Stimulated activated memory B cell treated with anti-CD40 and anti-IgM and Interleukin-4, amounts not matched to agents 10 μg/mL and 1 μg/mL and 100 μg/mL, for 72 hours (primary cell): ENCODE results near the gene POLD2.
A peak's percentile ranks its signal among the peaks of the same experiment; 100 is the strongest.
"Not testable (repeated sequence)": the region's sequence is repeated elsewhere in the genome, so short reads cannot be mapped to it uniquely, and the experiment has no call there.

ENCODE experiments used
- ATAC-seq: fragments of 150-1000 bp; cut with Tn5 transposase; 2 replicates; pipeline ENCODE4 v1.10.0; 2021
- H3K27ac Mint-ChIP-seq: one replicate; pipeline ENCODE4 v1.8.0; 2022; ENCODE audit warnings: mild to moderate bottlenecking, mixed read lengths
- H3K27me3 Mint-ChIP-seq: one replicate; pipeline ENCODE4 v1.8.0; 2022; ENCODE audit warnings: mixed read lengths
- H3K36me3 Mint-ChIP-seq: one replicate; pipeline ENCODE4 v1.8.0; 2022; ENCODE audit warnings: mixed read lengths
- H3K4me1 Mint-ChIP-seq: one replicate; pipeline ENCODE4 v1.8.0; 2022; ENCODE audit warnings: mixed read lengths
- H3K4me3 Mint-ChIP-seq: one replicate; pipeline ENCODE4 v1.8.0; 2022; ENCODE audit warnings: mild to moderate bottlenecking, moderate library complexity, mixed read lengths
- H3K9me3 Mint-ChIP-seq: one replicate; pipeline ENCODE4 v1.8.0; 2022; ENCODE audit warnings: mixed read lengths

The POLD2 gene

DNA sequence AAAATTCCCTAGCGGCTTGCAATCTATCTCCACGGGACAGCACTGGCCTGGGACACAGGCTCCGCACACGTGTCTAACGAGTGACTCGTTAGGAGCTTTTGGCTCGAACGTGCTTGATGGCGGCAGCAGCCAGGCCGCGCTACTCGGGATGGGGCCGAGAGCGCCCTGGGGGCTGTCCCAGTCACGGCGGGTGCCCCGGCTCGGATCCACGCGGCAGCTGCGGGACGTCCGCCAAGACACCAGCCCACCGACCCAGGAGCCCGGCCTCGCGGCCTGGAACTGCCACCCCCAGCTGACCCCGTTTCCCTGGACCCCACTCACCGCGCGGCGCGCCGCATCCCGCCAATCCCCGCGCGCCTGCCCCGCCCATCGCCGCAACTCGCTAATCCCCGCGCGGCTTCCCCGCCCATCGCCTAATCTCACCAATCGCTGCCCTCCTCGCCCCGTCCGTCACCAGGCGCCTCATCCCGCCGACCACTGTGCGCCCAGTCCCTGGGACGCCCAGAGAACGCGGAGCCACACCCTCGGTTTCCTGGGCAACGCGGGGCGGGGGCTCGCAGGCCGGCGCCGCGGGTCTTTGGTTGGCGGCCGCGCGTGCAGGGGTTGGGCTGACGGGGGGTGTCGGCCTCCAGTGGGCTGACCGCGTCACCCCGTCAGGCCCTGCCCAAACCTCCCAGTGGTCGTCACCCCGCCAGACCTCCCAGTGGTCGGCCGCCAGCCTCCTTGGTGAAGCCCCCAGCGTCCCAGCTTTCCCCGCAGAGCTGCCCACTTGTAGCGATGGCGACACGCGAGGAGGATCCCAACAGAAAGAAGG lies at the start of gene POLD2:
Gene POLD2 (minus strand): TSS at position 359 of the 814 bp plus-strand sequence. CDS start 1,495 bp downstream, outside the sequence.
- peaks cover 31% of the 10 kb centered on the region for H3K36me3 Mint-ChIP-seq
- ATAC-seq, result peak; percentile 100
- peaks cover 6% of the 10 kb centered on the region for H3K9me3 Mint-ChIP-seq
- peak within 1 kb of the TSS; percentile 81 for H3K27ac Mint-ChIP-seq
- H3K4me3 Mint-ChIP-seq, result peak within 1 kb of the TSS; percentile 86
- H3K4me1 Mint-ChIP-seq, result peaks cover 38% of the 10 kb centered on the region
- H3K27me3 Mint-ChIP-seq, result no peaks in the 10 kb centered on the region

DNA sequence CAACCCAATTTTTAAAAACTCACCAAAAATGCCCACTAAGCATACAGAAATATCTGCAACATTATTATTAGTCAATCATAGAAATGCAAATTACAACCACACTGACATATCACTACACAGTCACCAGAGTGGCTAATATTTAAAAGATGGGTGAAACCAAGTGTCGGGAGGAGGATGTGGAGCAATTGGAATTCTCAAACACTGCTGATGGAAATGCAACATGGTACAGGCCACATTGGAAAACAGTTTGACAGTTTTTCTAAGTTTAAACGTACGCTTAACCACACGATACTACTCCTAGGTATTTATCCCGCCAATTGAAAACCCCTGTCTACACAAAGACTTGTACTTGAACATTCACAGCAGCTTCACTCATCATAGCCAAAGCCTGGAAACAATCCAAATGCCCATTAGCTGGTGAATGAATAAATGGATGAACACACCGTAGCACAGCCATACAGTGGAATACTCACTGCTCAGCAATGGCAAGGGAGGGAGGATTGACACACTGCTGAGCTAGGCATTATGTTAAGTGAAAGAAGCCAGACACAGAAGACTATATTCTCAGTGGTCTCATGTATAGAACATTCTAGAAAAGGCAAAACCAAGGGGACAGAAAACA lies 49.6 kb upstream of the POLD2 start:
- Mint-ChIP-seq H3K4me3 (no peak overlapping the region), H3K36me3 (no peaks in the 10 kb centered on the region), H3K9me3 (peaks cover 5% of the 10 kb centered on the region), H3K27me3 (peaks cover 14% of the 10 kb centered on the region), H3K4me1 (peaks cover 10% of the 10 kb centered on the region), H3K27ac (no peak overlapping the region)
- no peak for ATAC-seq

GRCh38 chr7:44172352-44172751 lies 49.0 kb upstream of the POLD2 start:
- no peak overlapping the region for H3K4me3 Mint-ChIP-seq
- H3K9me3 Mint-ChIP-seq, result peaks cover 5% of the 10 kb centered on the region

GRCh38 chr7:44171901-44172300 lies 48.6 kb upstream of the POLD2 start:
- H3K27ac Mint-ChIP-seq, ATAC-seq, H3K36me3 Mint-ChIP-seq, H3K27me3 Mint-ChIP-seq, H3K4me3 Mint-ChIP-seq, H3K9me3 Mint-ChIP-seq: not testable (repeated sequence)
- peaks cover 20% of the 10 kb centered on the region for H3K4me1 Mint-ChIP-seq

More at GRCh38 chr7:44172352-44172751, 49.0 kb upstream of the POLD2 start:
- H3K4me1 Mint-ChIP-seq, result peaks cover 16% of the 10 kb centered on the region
- no peak for ATAC-seq
- H3K27ac Mint-ChIP-seq, result no peak overlapping the region
- H3K36me3 Mint-ChIP-seq, result no peaks in the 10 kb centered on the region
- peaks cover 9% of the 10 kb centered on the region for H3K27me3 Mint-ChIP-seq

- Mint-ChIP-seq H3K27ac (no peak overlapping the region), H3K4me1 (peaks cover 13% of the 10 kb centered on the region), H3K4me3 (no peak overlapping the region), H3K36me3 (peaks cover 5% of the 10 kb centered on the region), H3K9me3 (peaks cover 6% of the 10 kb centered on the region), H3K27me3 (peaks cover 8% of the 10 kb centered on the region)
- ATAC-seq, result peak; percentile 72
Measured at GRCh38 chr7:44167920-44168319, 44.6 kb upstream of the POLD2 start.

- Mint-ChIP-seq H3K27ac (no peak overlapping the region), H3K27me3 (no peaks in the 10 kb centered on the region), H3K36me3 (peaks cover 5% of the 10 kb centered on the region), H3K4me1 (peaks cover 13% of the 10 kb centered on the region), H3K4me3 (no peak overlapping the region), H3K9me3 (peaks cover 6% of the 10 kb centered on the region)
- no peak for ATAC-seq
Measured at GRCh38 chr7:44163591-44163990, 40.2 kb upstream of the POLD2 start.

DNA sequence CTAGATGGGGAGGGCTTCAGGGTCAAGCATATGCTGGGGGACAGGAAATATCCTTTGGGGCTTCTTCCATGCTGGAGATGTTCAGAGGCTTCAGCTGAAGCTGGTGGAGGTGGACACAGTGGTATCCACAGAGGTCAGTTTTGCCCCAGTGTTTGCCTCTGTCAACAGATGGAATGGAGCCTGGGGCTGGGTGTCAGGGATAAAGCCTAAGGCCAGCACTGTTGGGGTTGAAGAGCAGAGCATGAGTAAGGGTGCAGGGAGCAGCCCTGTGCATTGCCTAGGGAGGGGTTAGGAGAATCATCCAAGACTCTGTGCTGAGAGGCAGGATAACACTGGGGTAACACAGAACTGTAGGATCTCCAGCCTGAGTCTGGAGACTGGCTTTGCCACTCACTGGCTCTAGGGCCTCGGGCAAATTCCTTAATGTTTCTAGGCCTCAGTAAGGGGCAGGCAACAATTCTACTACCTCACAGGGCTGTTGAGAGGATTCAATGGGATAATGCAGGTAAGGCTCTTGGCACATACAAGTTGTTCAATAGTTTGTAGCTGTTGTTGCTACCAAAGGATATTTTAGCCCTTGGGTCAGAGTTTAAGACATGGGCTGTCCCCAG lies 39.5 kb upstream of the POLD2 start:
- Mint-ChIP-seq H3K27ac (no peak overlapping the region), H3K4me1 (peaks cover 10% of the 10 kb centered on the region), H3K9me3 (peaks cover 6% of the 10 kb centered on the region), H3K4me3 (no peak overlapping the region), H3K27me3 (no peaks in the 10 kb centered on the region), H3K36me3 (peaks cover 5% of the 10 kb centered on the region)
- no peak for ATAC-seq

- Mint-ChIP-seq H3K27ac (no peak overlapping the region), H3K9me3 (peaks cover 6% of the 10 kb centered on the region), H3K36me3 (peaks cover 5% of the 10 kb centered on the region), H3K27me3 (no peaks in the 10 kb centered on the region), H3K4me1 (peaks cover 3% of the 10 kb centered on the region), H3K4me3 (no peak overlapping the region)
- ATAC-seq, result no peak
Measured at GRCh38 chr7:44162179-44162578, 38.8 kb upstream of the POLD2 start.

- no peak overlapping the region for H3K27ac Mint-ChIP-seq
- no peaks in the 10 kb centered on the region for H3K4me1 Mint-ChIP-seq
- H3K36me3 Mint-ChIP-seq, result peaks cover 5% of the 10 kb centered on the region
- H3K27me3 Mint-ChIP-seq, result no peaks in the 10 kb centered on the region
- peaks cover 6% of the 10 kb centered on the region for H3K9me3 Mint-ChIP-seq
- no peak overlapping the region for H3K4me3 Mint-ChIP-seq
- no peak for ATAC-seq
Measured at GRCh38 chr7:44161371-44161770, 38.0 kb upstream of the POLD2 start.

- ATAC-seq, result no peak
- Mint-ChIP-seq H3K27me3 (no peaks in the 10 kb centered on the region), H3K27ac (no peak overlapping the region), H3K4me1 (no peaks in the 10 kb centered on the region), H3K4me3 (no peak overlapping the region), H3K36me3 (peaks cover 5% of the 10 kb centered on the region), H3K9me3 (peaks cover 6% of the 10 kb centered on the region)
Measured at GRCh38 chr7:44159824-44160630, 36.7 kb upstream of the POLD2 start.

- no peaks in the 10 kb centered on the region for H3K36me3 Mint-ChIP-seq
- H3K9me3 Mint-ChIP-seq, result no peaks in the 10 kb centered on the region
- no peak for ATAC-seq
- H3K27me3 Mint-ChIP-seq, result no peaks in the 10 kb centered on the region
- H3K4me3 Mint-ChIP-seq, result no peak overlapping the region
- H3K4me1 Mint-ChIP-seq, result no peaks in the 10 kb centered on the region
- H3K27ac Mint-ChIP-seq, result no peak overlapping the region
Measured at GRCh38 chr7:44158873-44159631, 35.7 kb upstream of the POLD2 start.

DNA sequence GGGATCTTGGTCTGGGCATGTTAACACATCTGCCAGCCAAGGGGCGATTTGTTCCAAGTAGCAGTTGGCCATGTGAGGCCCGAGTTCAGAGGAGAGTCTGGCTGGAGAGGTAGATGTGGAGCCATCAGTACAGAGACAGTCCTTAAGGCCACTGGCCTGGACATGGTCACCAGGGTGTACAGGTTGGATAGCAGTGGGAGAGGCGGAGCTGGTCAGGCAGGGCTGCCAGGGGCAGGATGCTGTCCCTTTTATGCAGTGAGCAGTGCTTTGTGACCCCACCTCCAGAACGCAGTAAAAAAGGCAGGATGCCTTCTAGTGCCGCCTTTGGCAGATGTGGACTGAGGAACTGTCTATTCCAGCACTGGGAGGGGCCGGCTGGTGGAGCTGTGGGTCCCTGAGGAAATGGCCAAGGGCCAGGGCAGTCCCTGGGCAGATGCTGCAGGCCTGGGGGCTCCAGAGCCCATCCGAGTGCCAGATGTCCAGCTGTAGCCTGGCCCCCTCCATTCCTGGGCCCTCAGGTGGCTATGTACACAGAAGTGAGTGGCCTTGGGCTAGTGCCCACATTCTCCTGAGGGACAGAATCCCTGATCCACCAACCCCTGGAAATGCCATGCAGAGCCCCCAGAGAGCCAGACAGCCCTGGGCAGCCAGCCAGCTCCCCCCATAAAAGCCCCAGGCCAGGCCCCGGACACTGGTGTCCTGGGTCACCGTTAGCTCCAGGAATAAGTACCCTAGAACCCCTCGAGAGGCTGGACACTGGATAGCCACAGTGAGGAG lies 34.9 kb upstream of the POLD2 start:
- Mint-ChIP-seq H3K36me3 (no peaks in the 10 kb centered on the region), H3K27ac (no peak overlapping the region), H3K4me3 (no peak overlapping the region), H3K27me3 (no peaks in the 10 kb centered on the region), H3K9me3 (no peaks in the 10 kb centered on the region), H3K4me1 (no peaks in the 10 kb centered on the region)
- no peak for ATAC-seq

- Mint-ChIP-seq H3K9me3 (no peaks in the 10 kb centered on the region), H3K27me3 (no peaks in the 10 kb centered on the region)
Measured at GRCh38 chr7:44157116-44158080, 34.0 kb upstream of the POLD2 start.

More at GRCh38 chr7:44157116-44158080, 34.0 kb upstream of the POLD2 start:
- Mint-ChIP-seq H3K4me1 (no peaks in the 10 kb centered on the region), H3K4me3 (no peak overlapping the region), H3K27ac (no peak overlapping the region), H3K36me3 (no peaks in the 10 kb centered on the region)
- no peak for ATAC-seq
